ENCODE data around the gene PPP1R13L. TPM values are rescaled to one million over a fixed set of nuclear protein-coding genes. Genes with fewer than 3 reads are reported as not detected.
"Not testable (repeated sequence)": the region's sequence is repeated elsewhere in the genome, so short reads cannot be mapped to it uniquely, and the experiment has no call there.

PPP1R13L gene
- total RNA-seq, 2 donors from 2014 or later: 17.9 to 26.4 TPM

GRCh38 chr19:45339629-45340028, 65.2 kb downstream of the PPP1R13L start:
- no peak overlapping the region for H3K27ac ChIP-seq (ENCODE audit: low read depth, low read length)
- no peaks in the 10 kb centered on the region for H3K9me3 Mint-ChIP-seq
- no peak for TF ChIP-seq CTCF (conservative IDR thresholded peaks at IDR 0.05)
- H3K27me3 Mint-ChIP-seq (ENCODE audit: insufficient read depth): peaks cover 13% of the 10 kb centered on the region
- no peaks in the 10 kb centered on the region for H3K4me1 ChIP-seq (ENCODE audit: control insufficient read depth, insufficient read depth, low read length)
- no peaks in the 10 kb centered on the region for H3K36me3 ChIP-seq (ENCODE audit: control insufficient read depth, insufficient read depth, low read length)
- no peak overlapping the region for H3K4me3 Mint-ChIP-seq
- no peak for DNase-seq
- no peaks in the 10 kb centered on the region for H3K9me3 ChIP-seq (ENCODE audit: control insufficient read depth, low read length)
- no peaks in the 10 kb centered on the region for H3K36me3 Mint-ChIP-seq (ENCODE audit: low read depth)
- H3K27me3 ChIP-seq (ENCODE audit: control insufficient read depth, insufficient read depth, low read length, poor library complexity, severe bottlenecking): peaks cover 20% of the 10 kb centered on the region
- WGBS, 2 experiments (ENCODE audit: insufficient coverage in 1 of 2, insufficient read length in 1 of 2): 81 to 84% methylated on average over 3 to 5 of the region's 6 CpGs
- no peak overlapping the region for H3K4me3 ChIP-seq (ENCODE audit: low read length)
- H3K27ac Mint-ChIP-seq: no peak overlapping the region
- H3K4me1 Mint-ChIP-seq: peaks cover 4% of the 10 kb centered on the region
- no peak overlapping the region for H3K9ac ChIP-seq (ENCODE audit: extremely low read depth, low read length, poor library complexity, severe bottlenecking)

GRCh38 chr19:45336696-45337251, 68.1 kb downstream of the PPP1R13L start:
- no peak overlapping the region for H3K4me3 Mint-ChIP-seq
- H3K4me1 Mint-ChIP-seq: peaks cover 4% of the 10 kb centered on the region
- H3K27me3 Mint-ChIP-seq (ENCODE audit: insufficient read depth): peaks cover 14% of the 10 kb centered on the region

GRCh38 chr19:45334881-45335280, 70.0 kb downstream of the PPP1R13L start:
- H3K27ac ChIP-seq (ENCODE audit: low read depth, low read length); H3K9me3 Mint-ChIP-seq; DNase-seq; H3K27me3 ChIP-seq (ENCODE audit: control insufficient read depth, insufficient read depth, low read length, poor library complexity, severe bottlenecking); H3K9ac ChIP-seq (ENCODE audit: extremely low read depth, low read length, poor library complexity, severe bottlenecking); H3K27ac Mint-ChIP-seq; H3K36me3 ChIP-seq (ENCODE audit: control insufficient read depth, insufficient read depth, low read length); H3K4me1 ChIP-seq (ENCODE audit: control insufficient read depth, insufficient read depth, low read length); H3K36me3 Mint-ChIP-seq (ENCODE audit: low read depth); H3K4me3 ChIP-seq (ENCODE audit: low read length); H3K4me1 Mint-ChIP-seq; H3K27me3 Mint-ChIP-seq (ENCODE audit: insufficient read depth); H3K4me3 Mint-ChIP-seq; H3K9me3 ChIP-seq (ENCODE audit: control insufficient read depth, low read length): not testable (repeated sequence)
- WGBS, 2 experiments (ENCODE audit: insufficient coverage in 1 of 2, insufficient read length in 1 of 2): 88 to 92% methylated on average over 2 to 4 of the region's 4 CpGs

More at GRCh38 chr19:45336696-45337251, 68.1 kb downstream of the PPP1R13L start:
- Histone ChIP-seq H3K36me3 (ENCODE audit: control insufficient read depth, insufficient read depth, low read length) (no peaks in the 10 kb centered on the region), H3K9me3 (ENCODE audit: control insufficient read depth, low read length) (no peaks in the 10 kb centered on the region), H3K27ac (ENCODE audit: low read depth, low read length) (no peak overlapping the region), H3K9ac (ENCODE audit: extremely low read depth, low read length, poor library complexity, severe bottlenecking) (no peak overlapping the region), H3K4me3 (ENCODE audit: low read length) (no peak overlapping the region), H3K4me1 (ENCODE audit: control insufficient read depth, insufficient read depth, low read length) (no peaks in the 10 kb centered on the region), H3K27me3 (ENCODE audit: control insufficient read depth, insufficient read depth, low read length, poor library complexity, severe bottlenecking) (peaks cover 15% of the 10 kb centered on the region)
- H3K9me3 Mint-ChIP-seq: no peaks in the 10 kb centered on the region
- DNase-seq: no peak
- no peaks in the 10 kb centered on the region for H3K36me3 Mint-ChIP-seq (ENCODE audit: low read depth)
- H3K27ac Mint-ChIP-seq: no peak overlapping the region
- 87 to 89% methylated on average over 8 to 11 of the region's 11 CpGs for WGBS, 2 experiments (ENCODE audit: insufficient coverage in 1 of 2, insufficient read length in 1 of 2)
- no peak for TF ChIP-seq CTCF (conservative IDR thresholded peaks at IDR 0.05)
